Femur (tissue), 1 donor: ENCODE measurements around the gene PRRC2B.

Experiments
- DNase-seq: peaks from one replicate; pipeline ENCODE4 v3.0.0-alpha.2; 2017

PRRC2B gene

GRCh38 chr9:131410044-131410491 lies 16.2 kb downstream of the PRRC2B start:
- DNase-seq: peak; percentile 43

- DNase-seq: no peak
Measured at GRCh38 chr9:131411719-131412681, 18.1 kb downstream of the PRRC2B start.

- no peak for DNase-seq
Measured at GRCh38 chr9:131416509-131416908, 22.6 kb downstream of the PRRC2B start.

- DNase-seq: no peak
Measured at GRCh38 chr9:131417264-131418142, 23.6 kb downstream of the PRRC2B start.

GRCh38 chr9:131418143-131419025 lies 24.5 kb downstream of the PRRC2B start:
- DNase-seq: peak; percentile 45

- DNase-seq: no peak
Measured at GRCh38 chr9:131419026-131419614, 25.2 kb downstream of the PRRC2B start.

- DNase-seq: no peak
Measured at GRCh38 chr9:131419716-131420115, 25.8 kb downstream of the PRRC2B start.

GRCh38 chr9:131420980-131421624 lies 27.2 kb downstream of the PRRC2B start:
- no peak for DNase-seq

GRCh38 chr9:131421691-131422090 lies 27.8 kb downstream of the PRRC2B start:
- no peak for DNase-seq

GRCh38 chr9:131422241-131422792 lies 28.4 kb downstream of the PRRC2B start:
- DNase-seq: no peak

GRCh38 chr9:131423171-131423581 lies 29.3 kb downstream of the PRRC2B start:
- peak; percentile 78 for DNase-seq

GRCh38 chr9:131426545-131426944 lies 32.7 kb downstream of the PRRC2B start:
- no peak for DNase-seq

GRCh38 chr9:131429121-131430012 lies 35.5 kb downstream of the PRRC2B start:
- DNase-seq: no peak

- no peak for DNase-seq
Measured at GRCh38 chr9:131432050-131432449, 38.2 kb downstream of the PRRC2B start.

GRCh38 chr9:131432597-131433301 lies 38.9 kb downstream of the PRRC2B start:
- DNase-seq: no peak

GRCh38 chr9:131433302-131433854 lies 39.5 kb downstream of the PRRC2B start:
- DNase-seq: no peak

GRCh38 chr9:131434673-131435072 lies 40.8 kb downstream of the PRRC2B start:
- DNase-seq: no peak

GRCh38 chr9:131436376-131436775 lies 42.5 kb downstream of the PRRC2B start:
- peak; percentile 45 for DNase-seq

GRCh38 chr9:131436865-131437271 lies 43.0 kb downstream of the PRRC2B start:
- DNase-seq: no peak
